PC-3 (cell line): ENCODE results near the gene TSPAN9.

ENCODE experiments used
- CTCF ChIP-seq: fragments of 300-600 bp; sonication (generic); conservative IDR thresholded peaks from 2 replicates; pipeline ENCODE4 v1.5.1; 2017; ENCODE audit warnings: antibody characterized with exemption, low read depth, mild to moderate bottlenecking, low read length
- EZH2 ChIP-seq: fragments of 300-600 bp; sonication (generic); IDR thresholded peaks from one replicate; pipeline ENCODE4 v1.6.1; 2017; ENCODE audit warnings: antibody characterized with exemption, mild to moderate bottlenecking, low read length; ENCODE audit not compliant: unreplicated experiment

GRCh38 chr12:3275171-3276041 is 198.2 kb downstream of the TSPAN9 start:
- no peak for TF ChIP-seq EZH2
- TF ChIP-seq CTCF: peak; percentile 94
